Raji (cell line): ENCODE measurements around the gene SLC9C2.

Experiments
- POLR2A ChIP-seq: IDR thresholded peaks from 2 replicates; pipeline ENCODE4 v1.6.1; 2011; ENCODE audit warnings: low read depth, low read length, control low read depth; ENCODE audit not compliant: insufficient read depth

Gene SLC9C2

GRCh38 chr1:173477286-173478093 lies 125.4 kb downstream of the SLC9C2 start, which contains the start of gene PRDX6:
Gene PRDX6 (plus strand): TSS chr1:173477335. CDS start chr1:173477398, 63 bp downstream.
- TF ChIP-seq POLR2A, result peak; percentile 82

GRCh38 chr1:173476665-173477285 lies 126.1 kb downstream of the SLC9C2 start:
- TF ChIP-seq POLR2A, result peak; percentile 90

- no peak for TF ChIP-seq POLR2A
Measured at GRCh38 chr1:173476197-173476664, 126.6 kb downstream of the SLC9C2 start.

GRCh38 chr1:173475564-173476196 lies 127.2 kb downstream of the SLC9C2 start:
- TF ChIP-seq POLR2A, result no peak

- no peak for TF ChIP-seq POLR2A
Measured at GRCh38 chr1:173474097-173474779, 128.6 kb downstream of the SLC9C2 start.

GRCh38 chr1:173473599-173474011 lies 129.3 kb downstream of the SLC9C2 start:
- TF ChIP-seq POLR2A, result no peak

- TF ChIP-seq POLR2A, result no peak
Measured at GRCh38 chr1:173470608-173471007, 132.3 kb downstream of the SLC9C2 start.

- no peak for TF ChIP-seq POLR2A
Measured at GRCh38 chr1:173469656-173470055, 133.2 kb downstream of the SLC9C2 start.

- no peak for TF ChIP-seq POLR2A
Measured at GRCh38 chr1:173467426-173467825, 135.4 kb downstream of the SLC9C2 start.

GRCh38 chr1:173459885-173460284 lies 143.0 kb downstream of the SLC9C2 start:
- no peak for TF ChIP-seq POLR2A

- no peak for TF ChIP-seq POLR2A
Measured at GRCh38 chr1:173454966-173455524, 147.8 kb downstream of the SLC9C2 start.

GRCh38 chr1:173453982-173454381 lies 148.9 kb downstream of the SLC9C2 start:
- no peak for TF ChIP-seq POLR2A

- no peak for TF ChIP-seq POLR2A
Measured at GRCh38 chr1:173451981-173452380, 150.9 kb downstream of the SLC9C2 start.
